Suprapubic skin (tissue), 4 donors: Measurements from ENCODE around the gene FSD1L. TPM values are rescaled to one million over a fixed set of nuclear protein-coding genes. Genes with fewer than 3 reads are reported as not detected.

Experiments
- DNase-seq, 2 donors: peaks; one replicate each; pipeline ENCODE4 v3.0.0-alpha.2; 2019; ENCODE audit warnings: low spot score in 2 of 2
- H3K27ac ChIP-seq: fragments of 200-600 bp; sonication (generic); one replicate; pipeline ENCODE4 v1.5.1; 2019
- H3K27me3 ChIP-seq: fragments of 200-600 bp; sonication (generic); one replicate; pipeline ENCODE4 v1.5.1; 2019
- H3K36me3 ChIP-seq: fragments of 200-600 bp; sonication (generic); one replicate; pipeline ENCODE4 v1.5.1; 2019
- H3K4me1 ChIP-seq: fragments of 200-600 bp; sonication (generic); one replicate; pipeline ENCODE4 v1.5.1; 2019
- H3K4me3 ChIP-seq: fragments of 200-600 bp; sonication (generic); one replicate; pipeline ENCODE4 v1.5.1; 2019; ENCODE audit warnings: mild to moderate bottlenecking
- H3K9me3 ChIP-seq: fragments of 200-600 bp; sonication (generic); one replicate; pipeline ENCODE4 v1.5.1; 2019
- CTCF ChIP-seq, 2 donors: fragments of 200-600 bp in 1 of 2; fragments of 450-650 bp in 1 of 2; sonication (generic) in 1 of 2; IDR thresholded peaks; one replicate each; pipeline ENCODE4 v1.5.1; 2016 to 2019; ENCODE audit warnings: antibody characterized with exemption in 2 of 2, mild to moderate bottlenecking in 1 of 2, moderate library complexity in 1 of 2
- EP300 ChIP-seq: sonication (generic); formaldehyde crosslinking; IDR thresholded peaks from one replicate; pipeline ENCODE4 v1.6.1; 2017; ENCODE audit warnings: antibody characterized with exemption
- POLR2A ChIP-seq, 2 donors: fragments of 450-650 bp; IDR thresholded peaks; one replicate each; pipeline ENCODE4 v1.6.1; 2017; ENCODE audit warnings: antibody characterized with exemption in 2 of 2, mild to moderate bottlenecking in 2 of 2, moderate library complexity in 2 of 2
- POLR2AphosphoS5 ChIP-seq, 3 donors: sonication (generic); formaldehyde crosslinking; IDR thresholded peaks; one replicate each; pipeline ENCODE4 v1.6.1; 2017; ENCODE audit warnings: antibody characterized with exemption in 3 of 3
- WGBS: methylation state at CpG from one replicate; pipeline ENCODE4 v1.1.5; 2018; 5-methylcytosine and 5-hydroxymethylcytosine counted together
- total RNA-seq, 4 donors: library from RNA; depleted of rRNA; stranded (reverse); fragments of >200 nt; gene quantifications; one replicate each; pipeline ENCODE4 v1.1.0, GENCODE V29; 2016

The FSD1L gene
- total RNA-seq, 4 donors from 2014 or later, result 0.86 to 2.1 (median 1.6) TPM

DNA sequence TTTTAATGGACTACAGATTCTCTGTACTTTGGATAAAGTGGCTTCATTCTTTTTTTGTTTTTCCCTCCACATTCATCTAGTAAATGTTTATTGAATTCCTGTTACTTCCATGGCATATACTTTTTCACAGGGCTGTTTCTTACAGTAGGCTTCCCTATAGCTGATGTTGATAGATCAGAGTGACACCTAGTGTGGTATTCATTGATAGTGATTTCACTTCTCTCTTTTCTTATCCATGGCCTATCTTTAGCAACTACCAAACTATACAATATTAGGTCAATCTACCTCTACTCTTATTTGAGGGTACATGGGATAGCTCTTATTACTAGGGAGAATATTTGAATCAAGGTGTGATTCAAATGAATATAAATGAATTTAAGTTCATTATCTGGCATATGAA lies 35.8 kb downstream of the FSD1L start:
- H3K27ac ChIP-seq, result no peak overlapping the region
- TF ChIP-seq POLR2AphosphoS5 (IDR thresholded peaks at IDR 0.05), result no peak
- no peak for TF ChIP-seq CTCF (IDR thresholded peaks at IDR 0.05)
- TF ChIP-seq POLR2A (IDR thresholded peaks at IDR 0.05), result no peak
- no peak for TF ChIP-seq EP300
- no peaks in the 10 kb centered on the region for H3K9me3 ChIP-seq
- no peak overlapping the region for H3K4me3 ChIP-seq
- H3K36me3 ChIP-seq, result no peaks in the 10 kb centered on the region
- DNase-seq, result no peak
- no peaks in the 10 kb centered on the region for H3K27me3 ChIP-seq
- no peaks in the 10 kb centered on the region for H3K4me1 ChIP-seq

GRCh38 chr9:105484226-105484625 lies 36.4 kb downstream of the FSD1L start:
- no peaks in the 10 kb centered on the region for H3K4me1 ChIP-seq
- H3K4me3 ChIP-seq, result no peak overlapping the region
- DNase-seq, result no peak
- TF ChIP-seq CTCF (IDR thresholded peaks at IDR 0.05) (no peak), POLR2AphosphoS5 (IDR thresholded peaks at IDR 0.05) (no peak), POLR2A (IDR thresholded peaks at IDR 0.05) (no peak), EP300 (no peak)
- H3K36me3 ChIP-seq, result no peaks in the 10 kb centered on the region
- WGBS, result 97% methylated on average over 2 of the region's 2 CpGs
- H3K27me3 ChIP-seq, result no peaks in the 10 kb centered on the region
- no peak overlapping the region for H3K27ac ChIP-seq
- H3K9me3 ChIP-seq, result no peaks in the 10 kb centered on the region

GRCh38 chr9:105485131-105485530 lies 37.3 kb downstream of the FSD1L start:
- H3K27ac ChIP-seq, result no peak overlapping the region
- TF ChIP-seq POLR2AphosphoS5 (IDR thresholded peaks at IDR 0.05), result no peak
- TF ChIP-seq CTCF (IDR thresholded peaks at IDR 0.05), result no peak
- no peak for TF ChIP-seq POLR2A (IDR thresholded peaks at IDR 0.05)
- no peak for TF ChIP-seq EP300
- no peaks in the 10 kb centered on the region for H3K9me3 ChIP-seq
- H3K27me3 ChIP-seq, result no peaks in the 10 kb centered on the region
- H3K4me3 ChIP-seq, result no peak overlapping the region
- DNase-seq, result no peak
- H3K36me3 ChIP-seq, result no peaks in the 10 kb centered on the region
- H3K4me1 ChIP-seq, result no peaks in the 10 kb centered on the region

- no peak for DNase-seq
- Histone ChIP-seq H3K27ac (no peak overlapping the region), H3K4me3 (no peak overlapping the region), H3K36me3 (no peaks in the 10 kb centered on the region), H3K4me1 (no peaks in the 10 kb centered on the region), H3K27me3 (no peaks in the 10 kb centered on the region), H3K9me3 (peaks cover 5% of the 10 kb centered on the region)
- WGBS, result 76% methylated on average over 2 of the region's 2 CpGs
- TF ChIP-seq POLR2A (IDR thresholded peaks at IDR 0.05) (no peak), CTCF (IDR thresholded peaks at IDR 0.05) (no peak), POLR2AphosphoS5 (IDR thresholded peaks at IDR 0.05) (no peak), EP300 (no peak)
These were observed 49.0 kb downstream of the FSD1L start for GRCh38 chr9:105496826-105497225.

GRCh38 chr9:105497704-105498103 lies 49.9 kb downstream of the FSD1L start:
- DNase-seq, result no peak
- H3K4me3 ChIP-seq, result no peak overlapping the region
- no peaks in the 10 kb centered on the region for H3K4me1 ChIP-seq
- no peaks in the 10 kb centered on the region for H3K27me3 ChIP-seq
- no peak overlapping the region for H3K27ac ChIP-seq
- H3K36me3 ChIP-seq, result no peaks in the 10 kb centered on the region
- H3K9me3 ChIP-seq, result peaks cover 5% of the 10 kb centered on the region
- TF ChIP-seq CTCF (IDR thresholded peaks at IDR 0.05) (no peak), EP300 (no peak), POLR2AphosphoS5 (IDR thresholded peaks at IDR 0.05) (no peak), POLR2A (IDR thresholded peaks at IDR 0.05) (no peak)
